BJ (cell line): ENCODE results near the gene MYH10. TPM values are rescaled to one million over a fixed set of nuclear protein-coding genes. Genes with fewer than 3 reads are reported as not detected.

Experiments
- CTCF ChIA-PET: fragments of 350-600 bp; formaldehyde crosslinking; extraction: SDS; loops from one replicate; lab custom pipeline; 2021; ENCODE audit warnings: antibody characterized with exemption, inconsistent platforms; lab: Yijun Ruan, JAX
- POLR2A ChIA-PET: fragments of 300-600 bp; sonication (Branson Sonifier 250); formaldehyde crosslinking; extraction: SDS; loops from one replicate; lab custom pipeline; 2021; ENCODE audit warnings: antibody characterized with exemption; lab: Charles Lee
- DNase-seq: peaks from one replicate; pipeline ENCODE4 v3.0.0-alpha.2; 2011; ENCODE audit warnings: low read depth
- H3K27me3 ChIP-seq: 2 replicates; pipeline ENCODE4 v1.6.0; 2011; ENCODE audit warnings: low read length; ENCODE audit not compliant: control insufficient read depth, insufficient read depth
- H3K36me3 ChIP-seq: 2 replicates; pipeline ENCODE4 v1.5.1; 2011; ENCODE audit warnings: low read length; ENCODE audit not compliant: control insufficient read depth, insufficient read depth
- H3K4me3 ChIP-seq: 2 replicates; pipeline ENCODE4 v1.5.1; 2011; ENCODE audit warnings: low read depth, mild to moderate bottlenecking, control low read depth, low read length
- polyA plus RNA-seq: library from polyadenylated mRNA; depleted of rRNA; stranded (reverse); fragments of >200 nt; gene quantifications from 2 replicates; pipeline ENCODE4 v1.2.3, GENCODE V29; 2011
- TF ChIP-seq, protein P1 (sequence below): IDR thresholded peaks from 2 replicates; pipeline ENCODE4 v1.5.1; 2011; ENCODE audit warnings: low read depth, mild to moderate bottlenecking, control low read depth, inconsistent platforms, low read length, moderate library complexity; ENCODE audit not compliant: insufficient read depth

Gene MYH10
- polyA plus RNA-seq, 1 experiment, result 62.1 TPM

DNA sequence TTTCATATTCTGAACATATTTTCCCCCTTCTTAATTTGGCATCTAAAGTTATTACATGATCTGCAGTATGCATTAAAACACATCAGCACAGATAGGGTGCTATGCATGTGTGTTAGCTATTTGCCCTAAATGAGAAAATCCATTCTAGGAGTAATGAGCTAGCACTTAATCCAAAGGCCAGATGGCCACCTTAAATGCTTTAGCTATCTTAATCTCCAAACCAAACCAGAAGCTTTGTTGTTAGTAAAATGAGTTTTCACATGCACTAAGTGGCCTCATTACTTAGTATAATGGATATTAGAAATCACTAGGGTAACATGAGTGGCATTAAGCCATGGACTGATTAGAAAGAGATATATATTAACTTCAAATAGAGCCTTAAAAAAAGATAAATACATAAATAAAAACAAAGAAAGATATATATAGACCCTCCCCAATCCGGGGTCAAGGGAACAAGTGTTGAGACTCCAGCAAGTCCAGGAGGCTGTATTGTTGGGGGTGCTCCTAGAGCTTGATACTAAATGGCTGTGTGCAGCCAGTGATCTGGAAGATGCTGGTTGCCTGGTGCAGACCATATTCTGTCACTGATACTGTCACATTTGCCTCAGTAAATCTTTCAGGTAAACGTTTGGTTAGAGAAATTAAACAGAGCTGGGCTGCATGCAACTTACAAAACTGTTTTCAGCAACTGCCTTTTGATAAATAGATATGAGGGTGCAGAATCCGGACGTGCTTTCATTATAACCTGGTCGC is 67.3 kb downstream of the MYH10 start:
- Histone ChIP-seq H3K4me3 (no peak overlapping the region), H3K36me3 (peaks cover 9% of the 10 kb centered on the region), H3K27me3 (no peaks in the 10 kb centered on the region)
- ChIA-PET CTCF (interaction anchor here (1.0 kb wide), 1 partner anchor 183 kb away, joined by 3 read pairs; no protein-coding TSS in a partner anchor), POLR2A (no interaction called here)
- TF ChIP-seq, protein P1, sequence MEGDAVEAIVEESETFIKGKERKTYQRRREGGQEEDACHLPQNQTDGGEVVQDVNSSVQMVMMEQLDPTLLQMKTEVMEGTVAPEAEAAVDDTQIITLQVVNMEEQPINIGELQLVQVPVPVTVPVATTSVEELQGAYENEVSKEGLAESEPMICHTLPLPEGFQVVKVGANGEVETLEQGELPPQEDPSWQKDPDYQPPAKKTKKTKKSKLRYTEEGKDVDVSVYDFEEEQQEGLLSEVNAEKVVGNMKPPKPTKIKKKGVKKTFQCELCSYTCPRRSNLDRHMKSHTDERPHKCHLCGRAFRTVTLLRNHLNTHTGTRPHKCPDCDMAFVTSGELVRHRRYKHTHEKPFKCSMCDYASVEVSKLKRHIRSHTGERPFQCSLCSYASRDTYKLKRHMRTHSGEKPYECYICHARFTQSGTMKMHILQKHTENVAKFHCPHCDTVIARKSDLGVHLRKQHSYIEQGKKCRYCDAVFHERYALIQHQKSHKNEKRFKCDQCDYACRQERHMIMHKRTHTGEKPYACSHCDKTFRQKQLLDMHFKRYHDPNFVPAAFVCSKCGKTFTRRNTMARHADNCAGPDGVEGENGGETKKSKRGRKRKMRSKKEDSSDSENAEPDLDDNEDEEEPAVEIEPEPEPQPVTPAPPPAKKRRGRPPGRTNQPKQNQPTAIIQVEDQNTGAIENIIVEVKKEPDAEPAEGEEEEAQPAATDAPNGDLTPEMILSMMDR, result no peak
- DNase-seq, result no peak

DNA sequence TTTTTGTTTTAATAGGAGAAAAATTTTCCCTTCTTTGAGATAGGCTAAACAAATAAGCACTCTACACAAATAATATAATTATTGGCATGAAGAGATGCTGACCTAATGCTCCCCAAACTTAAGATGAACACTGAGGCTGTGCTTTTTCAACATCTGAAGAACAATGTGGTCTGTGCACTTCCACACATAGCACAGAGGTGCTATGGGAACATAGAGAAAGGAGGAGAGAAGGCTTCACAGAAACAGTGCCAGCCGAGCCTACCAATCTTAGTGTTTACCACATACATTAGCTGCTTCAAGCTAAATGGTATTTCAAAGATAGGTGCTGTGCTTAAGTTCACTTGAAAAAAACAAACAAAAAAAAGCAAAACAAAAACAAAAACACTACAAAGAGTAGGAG is 72.4 kb downstream of the MYH10 start:
- H3K4me3 ChIP-seq, result no peak overlapping the region
- H3K36me3 ChIP-seq, result peaks cover 6% of the 10 kb centered on the region
- POLR2A ChIA-PET, result no interaction called here
- TF ChIP-seq, protein P1, result no peak
- no peaks in the 10 kb centered on the region for H3K27me3 ChIP-seq
- CTCF ChIA-PET, result no interaction called here
- DNase-seq, result no peak

DNA sequence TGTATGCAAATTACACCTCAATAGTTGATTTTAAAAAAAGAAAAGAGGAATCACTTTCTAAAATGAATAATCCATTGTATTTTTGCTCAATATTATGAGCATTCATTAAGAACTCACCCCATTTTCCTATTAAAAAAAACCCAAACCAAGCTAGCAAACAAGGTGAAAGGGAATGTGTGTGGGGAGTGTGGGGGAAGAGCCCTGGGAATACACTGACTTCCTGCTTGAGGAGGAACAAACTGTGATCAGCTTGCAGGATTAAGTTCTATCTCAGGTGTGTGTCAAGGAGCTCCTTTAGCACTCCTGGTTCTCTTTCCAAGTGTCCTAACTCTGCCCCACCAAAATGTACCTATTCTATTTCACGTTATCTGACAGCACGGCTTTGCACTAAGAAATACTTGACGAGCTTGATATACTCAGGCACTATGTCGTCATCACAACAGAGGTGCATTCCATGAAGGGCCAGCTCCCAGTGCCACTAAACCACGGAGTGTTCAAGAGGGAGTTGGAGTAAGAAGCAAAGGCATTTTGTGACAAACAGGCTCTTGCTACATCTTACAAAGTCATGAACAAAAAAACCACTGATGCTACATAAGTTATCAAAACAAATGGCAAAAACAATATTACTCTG is 73.2 kb downstream of the MYH10 start:
- no peak for DNase-seq
- TF ChIP-seq, protein P1, result no peak
- Histone ChIP-seq H3K36me3 (peaks cover 8% of the 10 kb centered on the region), H3K4me3 (no peak overlapping the region), H3K27me3 (no peaks in the 10 kb centered on the region)
- CTCF ChIA-PET, result no interaction called here
- POLR2A ChIA-PET, result interaction anchor here (0.7 kb wide), 1 partner anchor 237 kb away, joined by 3 read pairs; no protein-coding TSS in a partner anchor

DNA sequence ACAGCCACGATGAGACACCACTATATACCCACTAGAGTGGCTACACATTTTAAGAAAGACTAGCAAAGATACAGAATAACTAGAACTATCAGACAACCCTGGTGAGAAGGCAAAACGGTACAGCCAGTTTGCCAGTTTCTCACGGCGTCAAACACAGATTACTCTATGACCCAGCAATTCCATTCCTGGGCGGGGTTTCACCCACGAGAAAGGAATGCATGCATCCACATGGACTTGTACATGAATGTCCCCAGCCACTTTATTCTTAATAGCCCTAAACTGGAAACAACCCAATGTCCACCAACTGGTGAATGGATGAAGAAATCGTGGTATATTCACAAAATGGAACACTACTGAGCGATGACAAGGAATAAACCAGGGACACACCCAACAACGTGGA is 74.5 kb downstream of the MYH10 start:
- no peaks in the 10 kb centered on the region for H3K27me3 ChIP-seq
- no peak overlapping the region for H3K4me3 ChIP-seq
- peaks cover 7% of the 10 kb centered on the region for H3K36me3 ChIP-seq
- no peak for DNase-seq
- ChIA-PET POLR2A (no interaction called here), CTCF (no interaction called here)
- TF ChIP-seq, protein P1, result no peak

DNA sequence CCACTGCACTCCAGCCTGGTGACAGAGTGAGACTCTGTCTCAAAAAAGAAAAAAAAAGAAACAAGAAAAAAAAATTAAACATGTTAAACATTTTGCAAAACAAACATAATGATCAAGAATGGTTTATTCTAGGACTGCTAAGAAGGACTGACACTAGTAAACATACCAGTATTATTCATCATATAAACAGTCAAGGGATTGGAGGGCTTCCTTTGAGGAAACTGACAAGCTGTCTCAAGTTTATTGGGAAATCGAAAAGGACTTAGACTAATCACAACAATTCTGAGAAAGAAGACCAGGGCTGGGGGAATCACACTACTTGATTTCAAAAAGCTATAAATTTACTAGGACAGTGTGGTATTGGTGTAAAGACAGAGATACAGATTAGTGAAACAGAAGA is 75.5 kb downstream of the MYH10 start:
- no peak for DNase-seq
- H3K36me3 ChIP-seq, result peaks cover 2% of the 10 kb centered on the region; the same call in 1 of the 2 replicates
- H3K4me3 ChIP-seq, result no peak overlapping the region
- POLR2A ChIA-PET, result interaction anchor here (0.7 kb wide), 1 partner anchor 1070 kb away, joined by 4 read pairs; no protein-coding TSS in a partner anchor
- CTCF ChIA-PET, result no interaction called here
- TF ChIP-seq, protein P1, result no peak
- no peaks in the 10 kb centered on the region for H3K27me3 ChIP-seq
